ENCODE results near the gene SRC. TPM values are rescaled to one million over a fixed set of nuclear protein-coding genes. Genes with fewer than 3 reads are reported as not detected.

The SRC gene
- total RNA-seq, 1 donor from 2014 or later: 20.2 TPM

DNA sequence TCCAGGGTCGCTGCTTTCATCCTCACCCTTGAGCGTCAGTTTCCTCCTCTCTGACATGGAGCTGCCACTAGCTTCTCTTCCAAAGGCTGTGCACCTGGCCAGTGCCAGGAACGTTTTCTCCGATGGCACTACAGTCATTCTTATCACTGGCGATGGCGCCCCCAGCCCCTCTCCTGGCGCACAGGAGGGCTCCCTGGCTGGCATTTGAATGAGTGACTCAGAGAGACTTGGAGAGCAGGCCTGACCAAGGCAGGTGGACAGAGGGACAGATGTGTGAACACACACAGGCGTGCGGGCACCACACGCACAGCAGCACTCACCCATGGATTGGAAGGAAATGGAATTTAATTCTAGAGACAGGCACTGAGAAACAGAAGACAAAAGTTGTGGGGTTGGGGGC, 77.6 kb downstream of the SRC start:
- DNase-seq (ENCODE audit: low read depth, low spot score): no peak

DNA sequence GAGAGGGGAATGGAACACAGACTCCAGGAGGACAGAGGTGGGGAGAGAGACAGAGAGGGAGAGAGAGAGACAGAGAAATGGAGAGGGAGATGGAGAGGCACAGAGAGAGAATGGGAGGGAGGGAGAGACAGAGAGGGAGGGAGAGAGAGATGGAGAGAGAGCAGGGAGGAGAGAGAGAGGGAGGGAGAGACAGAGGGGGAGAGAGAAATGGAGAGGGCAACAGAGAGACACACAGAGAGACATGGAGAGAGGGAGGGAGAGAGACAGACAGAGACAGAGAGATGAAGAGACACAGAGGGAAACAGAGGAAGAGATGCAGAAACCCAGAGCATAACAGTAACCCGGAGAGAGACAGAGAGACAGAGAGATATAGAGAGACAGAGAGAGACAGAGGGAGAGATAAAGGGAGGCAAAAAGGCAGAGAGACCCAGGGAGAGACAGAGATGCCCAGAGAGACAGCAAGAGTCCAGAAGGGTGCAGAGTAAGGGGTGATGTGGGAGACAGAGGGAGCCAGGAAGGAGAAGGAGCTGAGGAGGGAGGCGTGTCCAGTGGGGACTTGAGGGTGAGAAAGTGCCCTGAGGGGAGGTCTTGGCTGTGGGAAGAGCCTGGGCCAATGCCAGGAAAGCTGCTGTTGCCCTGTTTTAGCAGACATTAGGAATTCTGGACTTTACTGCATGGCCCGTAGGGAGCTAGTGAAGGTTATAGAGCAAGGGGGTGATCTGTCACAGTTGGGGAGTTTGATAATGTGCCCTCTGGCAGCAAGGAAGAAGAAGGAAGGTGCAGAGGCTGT, 78.3 kb downstream of the SRC start:
- no peak for DNase-seq (ENCODE audit: low read depth, low spot score)

DNA sequence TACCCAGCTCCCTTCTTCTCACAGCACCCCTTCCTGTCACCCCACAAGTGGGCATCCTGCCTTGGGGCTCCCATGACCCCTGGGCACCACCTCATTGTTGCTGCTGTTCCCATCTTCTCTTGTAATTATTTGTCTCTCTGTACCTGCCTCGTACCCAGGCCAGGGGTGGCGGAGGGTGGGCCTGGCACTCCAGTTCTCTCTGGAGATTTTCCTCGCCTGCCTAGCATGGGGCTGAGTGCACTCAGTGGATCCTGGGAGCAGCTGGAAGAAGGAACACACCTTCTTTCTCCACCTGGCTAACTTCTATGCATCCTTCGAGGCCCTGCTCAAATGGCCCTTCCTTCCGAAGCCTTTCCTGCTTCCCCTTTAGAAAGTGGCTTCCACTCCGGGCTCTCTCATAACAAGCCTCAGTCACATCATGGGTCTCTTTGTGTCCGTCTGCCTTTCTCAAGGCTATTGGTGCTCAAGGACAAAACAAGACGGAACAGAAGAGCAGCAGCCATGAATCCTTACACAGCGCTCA, 79.2 kb downstream of the SRC start:
- DNase-seq (ENCODE audit: low read depth, low spot score): no peak

DNA sequence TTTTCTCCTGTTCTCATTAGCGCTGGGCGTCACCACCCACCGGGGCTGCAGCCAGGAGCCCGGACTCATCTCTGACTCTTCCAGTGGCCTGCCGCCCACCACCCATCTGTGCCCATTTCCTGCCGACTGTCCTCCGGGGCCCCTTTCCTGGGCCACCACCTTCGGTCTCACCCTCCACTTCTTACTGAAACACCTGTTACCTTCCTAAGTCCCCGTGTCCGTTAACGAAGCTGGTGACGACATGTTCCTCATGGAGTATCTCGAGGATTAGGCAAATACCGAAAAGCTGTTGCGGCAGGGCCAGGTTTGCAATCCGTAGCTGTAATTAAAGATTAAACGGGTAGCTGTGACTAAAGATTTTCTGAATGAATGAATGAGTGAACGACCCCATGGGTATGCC, 80.2 kb downstream of the SRC start:
- DNase-seq (ENCODE audit: low read depth, low spot score): no peak

DNA sequence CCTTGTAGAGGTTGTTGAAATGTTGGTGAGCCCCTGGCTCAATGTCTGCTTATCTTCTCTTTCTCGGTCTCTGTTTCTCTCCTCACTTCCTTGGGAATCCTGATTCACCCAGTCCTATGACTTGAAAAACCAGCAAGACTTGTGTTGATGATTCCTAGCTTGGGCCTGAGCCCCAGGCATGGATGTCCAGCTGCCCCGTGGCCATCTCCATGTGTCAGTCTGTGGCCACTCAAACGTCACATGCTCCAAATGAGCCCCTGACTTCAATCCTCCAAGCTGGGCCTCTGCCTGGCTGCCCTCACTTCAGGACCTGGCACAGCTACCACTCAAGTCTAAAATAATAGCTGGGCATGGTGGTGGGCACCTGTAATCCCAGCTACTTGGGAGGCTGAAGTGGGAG, 81.0 kb downstream of the SRC start:
- DNase-seq (ENCODE audit: low read depth, low spot score): no peak

DNA sequence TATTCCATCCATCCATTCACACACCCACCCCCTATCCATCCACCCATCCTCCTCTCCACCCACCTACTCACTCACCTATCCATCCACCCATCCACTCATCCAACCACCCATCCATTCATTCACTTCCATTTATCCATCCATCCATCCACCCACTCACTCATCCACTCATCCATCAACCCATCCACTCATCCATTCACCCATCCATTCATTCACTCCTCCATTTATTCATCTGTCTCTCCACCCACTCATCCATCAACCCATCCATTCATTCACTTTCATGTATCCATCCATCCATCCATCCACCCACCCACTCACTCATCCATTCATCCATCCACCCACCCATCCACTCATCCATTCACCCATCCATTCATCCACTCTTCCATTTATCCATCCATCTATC, 84.1 kb downstream of the SRC start:
- no peak for DNase-seq (ENCODE audit: low read depth, low spot score)

DNA sequence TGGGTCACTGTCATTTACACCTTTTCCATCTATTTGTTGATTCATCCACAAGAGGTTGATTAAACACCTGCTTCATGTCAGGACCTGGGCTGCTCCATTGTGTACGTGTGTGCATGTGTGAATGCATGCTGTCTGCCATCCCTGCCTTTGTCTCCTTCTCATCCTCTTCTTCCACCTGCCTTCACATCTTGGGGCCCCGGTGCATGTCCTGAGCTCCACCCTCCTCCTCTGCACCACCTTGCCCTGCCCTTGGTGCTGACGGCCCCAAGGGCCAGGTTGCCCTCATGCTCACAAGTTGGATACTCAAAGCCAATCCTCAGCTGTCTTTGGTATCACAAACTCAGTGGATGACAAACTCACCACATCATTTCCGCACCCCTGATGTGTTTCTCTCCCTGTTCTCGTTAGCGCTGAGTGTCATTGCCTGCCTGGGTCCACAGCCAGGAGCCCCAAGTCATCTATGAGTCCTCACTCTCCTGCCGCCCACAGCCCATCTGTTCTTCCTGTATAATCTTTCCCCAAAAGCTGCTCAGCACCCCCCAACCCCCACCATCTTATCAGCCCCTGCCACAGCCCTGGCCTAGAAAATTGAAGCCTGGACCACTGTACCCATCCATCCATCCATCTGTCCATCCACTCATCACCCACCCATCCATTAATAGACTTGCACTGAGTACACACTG, 85.0 kb downstream of the SRC start:
- DNase-seq (ENCODE audit: low read depth, low spot score): no peak

DNA sequence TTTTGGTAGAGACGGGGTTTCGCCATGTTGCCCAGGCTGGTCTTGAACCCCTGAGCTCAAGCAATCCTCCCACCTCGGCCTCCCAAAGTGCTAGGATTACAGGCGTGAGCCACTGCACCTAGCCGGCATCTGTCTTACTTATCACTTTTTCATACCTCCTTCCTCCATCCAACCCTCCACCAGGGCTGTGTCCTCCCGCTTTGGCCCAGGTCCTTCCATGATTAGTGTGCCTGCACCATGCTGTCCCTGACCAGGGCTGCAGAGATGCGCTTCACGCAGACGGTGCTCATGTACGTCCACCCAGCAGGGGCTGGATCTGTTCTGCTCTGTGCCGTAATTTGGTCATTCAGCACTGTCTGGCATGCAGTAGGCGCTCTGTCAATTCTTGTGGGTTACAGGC, 85.8 kb downstream of the SRC start:
- no peak for DNase-seq (ENCODE audit: low read depth, low spot score)

DNA sequence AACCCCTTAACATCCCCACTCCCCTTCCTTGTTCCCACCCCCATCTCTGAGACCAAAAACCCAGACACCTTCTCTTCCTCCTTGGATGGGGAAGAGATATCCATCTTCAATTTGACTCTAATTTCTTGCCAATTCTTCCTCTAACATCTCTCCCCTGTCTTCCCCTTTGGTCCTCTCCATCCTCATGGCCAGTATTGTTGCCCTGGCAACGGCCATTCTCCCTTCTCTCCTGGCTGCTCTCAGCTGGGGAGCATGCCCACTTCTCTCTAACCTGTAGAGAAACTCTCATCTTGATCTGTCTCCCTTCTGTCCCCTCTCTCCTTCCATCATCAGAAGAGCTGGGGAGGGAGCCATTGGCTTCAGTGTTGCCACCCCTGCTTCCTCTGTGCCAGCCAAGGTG, 86.7 kb downstream of the SRC start:
- DNase-seq (ENCODE audit: low read depth, low spot score): no peak

DNA sequence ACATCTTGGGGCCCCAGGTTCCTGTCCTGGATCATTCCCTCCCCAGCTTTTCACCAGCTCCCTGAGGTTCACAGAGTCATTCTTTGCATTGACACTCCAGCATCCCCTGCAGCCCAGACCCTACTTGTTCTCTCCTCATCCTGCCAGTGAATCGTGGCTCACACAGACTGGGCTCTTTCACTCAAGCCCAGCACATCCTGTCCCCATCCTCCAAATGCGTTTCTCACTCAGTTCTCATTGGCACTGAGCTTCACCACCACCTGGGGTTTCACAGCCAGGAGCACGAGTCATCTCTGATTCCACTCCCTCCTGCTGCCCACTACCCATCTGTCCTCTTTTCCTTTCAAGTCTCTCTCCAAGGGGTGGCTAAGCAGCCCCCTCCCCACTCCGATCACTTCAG, 89.7 kb downstream of the SRC start:
- DNase-seq (ENCODE audit: low read depth, low spot score): no peak

DNA sequence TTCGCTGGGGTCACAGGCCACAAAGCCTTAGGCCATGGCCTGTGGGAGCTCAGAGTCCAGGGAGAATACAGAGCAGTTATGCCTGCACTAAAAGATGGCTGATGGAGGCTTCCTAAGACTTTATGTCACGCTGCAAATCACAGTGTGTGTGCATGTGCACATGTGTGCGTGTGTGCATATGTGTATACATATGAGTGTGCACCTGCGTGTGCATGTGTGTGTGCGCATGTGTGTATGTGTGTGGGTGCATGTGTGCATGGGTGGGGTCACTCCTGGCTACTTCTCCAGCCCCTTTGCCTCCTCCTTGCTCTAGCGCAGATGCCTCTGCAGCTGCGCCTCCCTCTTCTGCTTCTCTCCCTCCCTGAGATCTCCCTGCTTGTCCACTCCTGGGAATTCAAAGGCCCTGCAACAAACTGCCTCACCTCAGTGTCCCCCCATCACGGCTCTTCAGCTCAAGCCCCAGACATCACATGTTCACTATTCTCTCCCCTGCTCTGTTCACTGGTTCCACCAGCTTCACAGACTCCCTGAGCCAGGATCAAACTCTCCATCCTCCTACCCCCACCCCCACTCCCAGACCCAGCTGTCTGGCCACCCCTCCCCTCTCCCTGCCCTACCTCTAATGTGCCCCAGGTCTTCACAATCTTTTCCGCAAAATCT, 90.7 kb downstream of the SRC start:
- DNase-seq (ENCODE audit: low read depth, low spot score): no peak

DNA sequence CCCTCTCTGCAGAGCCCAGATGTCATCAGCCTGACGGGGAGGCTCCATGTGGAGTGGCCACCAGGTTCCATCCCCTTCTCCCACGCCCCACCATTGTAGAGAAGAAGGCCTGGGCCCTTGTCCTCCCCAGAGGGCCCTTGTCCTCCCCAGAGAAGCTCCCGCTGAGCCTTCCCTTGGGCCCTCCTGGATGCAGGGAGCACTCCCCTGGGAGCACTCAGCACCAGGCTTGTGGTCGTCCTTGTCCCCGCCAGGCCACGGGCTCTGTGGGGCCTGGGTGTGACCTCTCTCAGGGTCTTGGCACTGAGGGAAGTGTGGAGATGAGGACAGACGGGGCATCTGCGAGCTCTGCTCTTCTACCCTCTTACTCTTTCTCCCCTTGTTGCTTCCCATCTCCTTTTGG, 91.7 kb downstream of the SRC start:
- no peak for DNase-seq (ENCODE audit: low read depth, low spot score)

DNA sequence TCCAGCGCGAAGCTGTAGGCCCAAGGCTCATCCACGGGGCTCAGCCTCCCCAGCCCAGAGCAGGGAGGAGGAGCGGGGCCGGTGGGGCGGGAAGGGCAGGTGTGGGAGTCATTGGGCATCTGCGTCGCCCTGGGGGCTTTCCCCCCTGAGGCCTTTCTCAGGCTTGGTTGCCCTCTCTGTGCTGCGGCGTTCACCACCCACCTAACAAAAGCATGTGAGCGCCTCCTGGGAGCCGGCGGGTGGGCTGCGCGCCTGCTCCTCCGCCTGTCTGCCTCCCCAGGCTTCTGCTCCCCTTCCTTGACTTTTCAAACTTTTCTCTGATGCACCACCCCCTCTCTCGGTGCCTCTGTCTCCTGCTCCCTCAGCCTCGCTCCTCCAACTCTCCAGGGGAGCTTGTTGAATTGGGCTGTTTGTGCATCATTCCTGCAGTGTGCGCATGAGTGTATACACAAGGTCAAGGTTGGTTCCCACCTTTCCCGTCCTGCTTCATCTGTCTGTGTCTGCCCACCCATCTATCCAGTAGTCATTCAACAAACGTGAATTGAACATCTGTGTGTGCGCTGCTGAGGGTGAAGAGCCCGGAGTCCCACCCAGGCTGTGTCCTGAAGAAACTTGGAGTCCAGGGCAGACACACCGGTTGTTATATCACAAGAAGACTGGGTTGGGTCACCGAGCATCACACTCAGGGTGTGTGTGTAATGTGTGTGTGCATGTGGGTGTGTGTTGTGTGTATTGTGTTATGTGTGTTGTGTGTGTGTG, 92.7 kb downstream of the SRC start:
- DNase-seq (ENCODE audit: low read depth, low spot score): no peak

DNA sequence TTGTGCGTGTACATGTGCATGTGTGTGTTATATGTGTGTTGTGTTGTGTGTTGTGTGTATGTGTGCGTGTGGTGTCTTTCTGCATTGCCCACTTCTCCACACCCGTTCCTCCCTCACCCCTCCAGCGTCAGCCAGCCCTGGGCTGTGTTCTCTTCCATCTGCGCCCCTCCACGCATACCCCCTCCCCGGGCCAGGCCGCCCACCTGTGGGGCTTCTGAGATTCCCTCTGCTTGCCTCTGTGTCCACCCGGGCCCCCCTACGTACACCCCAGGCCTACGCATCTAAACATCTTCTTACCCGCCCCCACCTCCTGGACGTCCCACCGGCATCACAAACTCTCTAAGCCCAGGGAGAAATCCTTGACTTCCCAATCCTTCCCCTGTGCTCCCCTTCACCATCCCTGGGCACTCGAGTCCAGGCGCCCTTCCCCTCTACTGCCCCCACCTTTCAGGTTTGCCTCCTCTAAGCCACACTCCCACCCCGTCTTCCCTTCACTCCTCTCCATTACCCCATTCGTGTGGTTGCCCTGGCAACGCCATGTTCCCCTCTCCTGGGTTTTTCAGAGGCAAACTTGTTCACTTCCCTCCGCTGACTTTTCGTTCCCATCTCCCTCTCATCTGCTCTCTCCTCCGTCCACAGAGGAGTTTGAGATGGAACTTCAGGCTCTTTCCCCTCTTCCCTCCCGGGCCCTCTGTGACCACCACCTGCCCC, 93.4 kb downstream of the SRC start:
- DNase-seq (ENCODE audit: low read depth, low spot score): no peak

DNA sequence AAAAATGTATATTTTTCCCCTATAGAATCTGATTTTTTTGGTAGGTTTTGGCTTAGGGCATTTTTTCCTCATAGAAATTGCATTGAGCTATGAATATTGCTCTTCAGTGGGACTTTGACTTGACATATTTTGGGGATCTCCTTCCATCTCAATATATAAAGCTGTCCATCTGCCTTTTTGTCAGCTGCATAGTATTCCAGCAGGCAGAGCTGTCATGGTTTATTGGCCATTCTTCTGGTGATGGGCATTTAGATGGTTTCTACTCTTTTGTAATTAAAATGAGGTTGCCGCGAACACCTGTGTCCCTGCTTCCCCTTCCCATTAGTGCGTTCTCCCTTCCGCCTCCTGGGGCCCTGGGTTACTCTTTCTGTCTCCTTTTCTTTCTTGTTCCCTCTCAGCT, 95.1 kb downstream of the SRC start:
- no peak for DNase-seq (ENCODE audit: low read depth, low spot score)

DNA sequence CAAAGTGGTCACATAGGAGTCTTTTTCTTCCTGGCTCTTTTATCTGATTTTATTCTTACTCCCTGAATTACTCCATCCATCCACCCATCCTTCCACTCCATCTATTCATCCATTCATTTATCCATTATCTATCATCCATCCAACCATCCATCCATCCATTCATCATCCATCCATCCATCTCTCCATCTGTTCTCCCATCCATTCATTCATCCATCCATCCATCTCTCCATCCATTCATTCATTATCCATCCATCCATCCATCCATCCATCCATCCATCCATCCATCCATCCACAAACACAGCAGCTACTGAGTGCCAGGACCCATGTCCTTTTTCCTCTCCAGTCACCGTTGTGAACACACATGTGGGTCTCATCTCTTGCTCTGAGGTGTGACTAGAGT, 96.6 kb downstream of the SRC start:
- no peak for DNase-seq (ENCODE audit: low read depth, low spot score)

DNA sequence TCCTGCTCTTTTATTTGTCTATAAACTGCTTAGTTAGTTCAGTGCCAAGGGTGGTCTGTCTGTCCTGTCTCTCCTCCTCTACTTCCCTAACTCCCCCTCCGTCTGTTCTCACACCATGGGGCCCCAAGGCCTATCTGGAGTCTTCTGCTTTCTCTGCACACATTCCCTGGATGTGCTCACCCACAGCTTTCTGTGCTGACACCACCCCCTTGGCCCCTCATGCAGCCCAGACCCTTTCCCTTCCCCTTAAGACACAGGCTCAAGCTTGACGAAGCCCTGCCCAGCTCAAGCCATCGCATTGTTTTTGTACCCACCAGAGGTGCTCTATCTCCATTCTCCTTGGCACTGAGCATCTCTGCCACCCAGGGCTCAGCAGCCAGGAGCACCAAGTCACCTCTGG, 97.0 kb downstream of the SRC start:
- no peak for DNase-seq (ENCODE audit: low read depth, low spot score)

DNA sequence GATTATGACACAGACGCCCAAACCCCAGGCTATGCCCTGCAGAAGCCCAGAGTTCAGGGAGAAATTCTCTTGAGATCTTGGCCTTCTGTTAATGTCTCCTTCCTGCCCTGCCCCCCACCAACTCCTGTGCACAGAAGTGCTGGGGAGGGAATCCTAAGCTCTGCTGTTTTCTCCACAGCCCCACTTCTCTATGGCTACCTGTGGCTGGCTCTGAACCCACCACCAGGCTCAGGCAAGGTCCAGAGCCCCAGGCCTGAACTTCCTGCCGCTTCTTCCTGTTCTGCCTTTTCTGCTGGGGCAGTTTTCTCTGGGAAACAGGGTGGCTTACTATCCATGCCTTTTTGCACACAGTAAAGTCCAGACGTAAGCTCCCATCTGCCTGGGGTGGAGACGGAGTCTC, 97.7 kb downstream of the SRC start:
- no peak for DNase-seq (ENCODE audit: low read depth, low spot score)

DNA sequence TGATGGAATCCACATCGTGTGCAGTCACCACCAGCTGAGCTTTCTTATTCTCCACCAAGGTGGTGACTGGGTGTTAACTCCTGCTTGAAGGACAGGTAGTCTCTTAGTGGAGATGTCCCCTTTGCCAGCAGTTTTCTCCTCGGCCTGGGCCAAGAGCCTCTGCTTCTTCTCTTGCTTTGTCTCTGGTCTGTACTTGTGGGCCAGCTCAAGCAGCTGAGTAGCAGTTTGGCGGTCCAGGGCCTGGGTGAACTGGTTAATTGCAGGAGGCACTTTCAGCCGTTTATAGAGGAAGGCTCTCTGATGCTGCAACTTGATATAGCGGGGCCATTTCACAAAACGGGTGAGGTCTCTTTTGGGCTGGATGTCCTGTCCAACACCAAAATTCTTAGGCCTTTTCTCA, 99.1 kb downstream of the SRC start:
- no peak for DNase-seq (ENCODE audit: low read depth, low spot score)

DNA sequence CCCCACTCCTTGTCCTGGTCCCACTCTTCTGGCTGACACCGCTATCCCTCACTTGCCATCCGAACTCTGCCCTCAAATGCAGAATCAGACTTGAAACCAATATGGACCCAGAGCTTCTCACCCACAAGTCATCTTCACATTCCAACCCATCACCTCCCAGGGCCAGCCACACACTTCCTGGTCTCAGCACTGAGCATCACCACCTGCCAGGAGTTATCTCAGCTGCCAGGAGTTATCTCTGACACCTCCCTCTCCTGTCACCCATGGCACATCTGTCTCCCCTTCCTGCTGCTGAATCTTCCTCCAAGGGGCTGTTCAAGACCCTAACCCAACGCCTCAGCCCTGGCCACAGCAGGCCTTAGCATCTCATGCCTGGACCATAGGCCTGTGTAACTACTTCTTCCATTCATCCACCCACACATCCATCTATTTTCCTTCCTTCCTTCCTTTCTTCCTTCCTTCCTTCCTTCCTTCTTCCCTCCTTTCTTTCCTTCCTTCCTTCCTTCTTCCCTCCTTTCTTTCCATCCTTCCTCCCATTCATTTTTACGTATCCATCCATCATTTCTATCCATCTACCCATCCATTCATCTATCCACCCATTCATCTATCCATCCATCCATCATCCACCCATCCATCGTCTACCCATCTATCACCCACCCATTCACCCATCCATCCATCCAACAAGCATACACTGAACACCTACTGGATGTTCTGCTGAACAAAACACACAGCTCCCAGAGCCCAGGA, 100.5 kb downstream of the SRC start:
- no peak for DNase-seq (ENCODE audit: low read depth, low spot score)

Measured in pulmonary artery endothelial cell (primary cell).